Measurements from ENCODE around the gene TRMO.

GRCh38 chr9:97900103-97900737 is 22.1 kb downstream of the TRMO start:
- TF ChIP-seq CTCF (IDR thresholded peaks at IDR 0.05; ENCODE audit: low read length) = no peak
- TF ChIP-seq EZH2phosphoT487 (IDR thresholded peaks at IDR 0.05; ENCODE audit: low read length) = no peak
- TF ChIP-seq EZH2 (optimal IDR thresholded peaks at IDR 0.05; ENCODE audit: low read depth, low read length) = no peak

All from MM.1S (cell line).